ENCODE results near the gene PCARE. TPM values are rescaled to one million over a fixed set of nuclear protein-coding genes. Genes with fewer than 3 reads are reported as not detected.

The PCARE gene
- total and polyA plus RNA-seq, 2 of the 8 experiments (the other 6 are each of a cell fraction or from before 2014, with no cell fraction given): not detected

GRCh38 chr2:29044459-29044858, 29.9 kb downstream of the PCARE start (continued):
- no peak for TF ChIP-seq EGR1 (IDR thresholded peaks at IDR 0.05; ENCODE audit: borderline replicate concordance, low read depth, low read length)
- no peak for TF ChIP-seq ZNF274 (IDR thresholded peaks at IDR 0.05; ENCODE audit: borderline replicate concordance, extremely low read depth, low read length)
- no peak for TF ChIP-seq CTCF (IDR thresholded peaks at IDR 0.05; ENCODE audit: control extremely low read depth in 1 of 3, insufficient read depth in 1 of 3, low read depth in 1 of 3, low read length in 3 of 3)

Measured in H1 (cell line).